ENCODE data around the gene PTPN6. TPM values are rescaled to one million over a fixed set of nuclear protein-coding genes. Genes with fewer than 3 reads are reported as not detected.

Gene PTPN6
- total RNA-seq, 2 donors from 2014 or later: 35.7 to 68.0 TPM

GRCh38 chr12:6975297-6976032 is 24.3 kb downstream of the PTPN6 start:
- WGBS, 2 experiments (ENCODE audit: insufficient coverage in 1 of 2, insufficient read length in 1 of 2): 92 to 95% methylated on average over 2 of the region's 2 CpGs
- no peaks in the 10 kb centered on the region for H3K27me3 Mint-ChIP-seq (ENCODE audit: insufficient read depth)
- peaks cover 63% of the 10 kb centered on the region for H3K36me3 ChIP-seq (ENCODE audit: control insufficient read depth, insufficient read depth, low read length)

DNA sequence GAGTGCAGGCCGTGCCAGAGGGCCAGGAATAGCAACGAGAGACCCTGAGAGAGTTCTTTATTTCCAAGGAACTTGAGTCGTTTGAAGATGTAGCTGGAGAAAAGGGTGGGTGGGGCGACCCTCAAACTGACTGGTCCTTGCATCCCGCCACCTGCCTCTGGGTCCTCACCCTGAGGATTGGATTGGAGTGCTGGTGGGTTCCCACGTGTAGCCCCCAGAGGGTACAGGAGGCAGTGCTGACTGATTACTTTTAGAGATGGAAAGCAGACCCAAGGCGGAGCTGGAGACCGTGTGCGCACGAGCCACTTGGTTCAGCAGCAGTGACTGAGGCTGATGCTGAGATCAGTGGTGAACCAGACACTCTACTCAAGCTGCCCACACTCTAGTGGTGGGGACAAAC is 26.5 kb downstream of the PTPN6 start:
- H3K27me3 Mint-ChIP-seq (ENCODE audit: insufficient read depth): no peaks in the 10 kb centered on the region
- no peak for DNase-seq
- Histone ChIP-seq H3K27ac (ENCODE audit: low read depth, low read length) (no peak overlapping the region), H3K27me3 (ENCODE audit: control insufficient read depth, insufficient read depth, low read length, poor library complexity, severe bottlenecking) (no peaks in the 10 kb centered on the region), H3K9ac (ENCODE audit: extremely low read depth, low read length, poor library complexity, severe bottlenecking) (no peak overlapping the region), H3K9me3 (ENCODE audit: control insufficient read depth, low read length) (no peaks in the 10 kb centered on the region), H3K4me3 (ENCODE audit: low read length) (no peak overlapping the region), H3K4me1 (ENCODE audit: control insufficient read depth, insufficient read depth, low read length) (no peaks in the 10 kb centered on the region), H3K36me3 (ENCODE audit: control insufficient read depth, insufficient read depth, low read length) (peaks cover 71% of the 10 kb centered on the region)
- H3K36me3 Mint-ChIP-seq (ENCODE audit: low read depth): peaks cover 90% of the 10 kb centered on the region
- no peaks in the 10 kb centered on the region for H3K4me1 Mint-ChIP-seq
- H3K9me3 Mint-ChIP-seq: no peaks in the 10 kb centered on the region
- TF ChIP-seq, protein P1, sequence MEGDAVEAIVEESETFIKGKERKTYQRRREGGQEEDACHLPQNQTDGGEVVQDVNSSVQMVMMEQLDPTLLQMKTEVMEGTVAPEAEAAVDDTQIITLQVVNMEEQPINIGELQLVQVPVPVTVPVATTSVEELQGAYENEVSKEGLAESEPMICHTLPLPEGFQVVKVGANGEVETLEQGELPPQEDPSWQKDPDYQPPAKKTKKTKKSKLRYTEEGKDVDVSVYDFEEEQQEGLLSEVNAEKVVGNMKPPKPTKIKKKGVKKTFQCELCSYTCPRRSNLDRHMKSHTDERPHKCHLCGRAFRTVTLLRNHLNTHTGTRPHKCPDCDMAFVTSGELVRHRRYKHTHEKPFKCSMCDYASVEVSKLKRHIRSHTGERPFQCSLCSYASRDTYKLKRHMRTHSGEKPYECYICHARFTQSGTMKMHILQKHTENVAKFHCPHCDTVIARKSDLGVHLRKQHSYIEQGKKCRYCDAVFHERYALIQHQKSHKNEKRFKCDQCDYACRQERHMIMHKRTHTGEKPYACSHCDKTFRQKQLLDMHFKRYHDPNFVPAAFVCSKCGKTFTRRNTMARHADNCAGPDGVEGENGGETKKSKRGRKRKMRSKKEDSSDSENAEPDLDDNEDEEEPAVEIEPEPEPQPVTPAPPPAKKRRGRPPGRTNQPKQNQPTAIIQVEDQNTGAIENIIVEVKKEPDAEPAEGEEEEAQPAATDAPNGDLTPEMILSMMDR (conservative IDR thresholded peaks at IDR 0.05): no peak
- 93 to 96% methylated on average over 5 to 10 of the region's 10 CpGs for WGBS, 2 experiments (ENCODE audit: insufficient coverage in 1 of 2, insufficient read length in 1 of 2)
- no peak overlapping the region for H3K4me3 Mint-ChIP-seq
- peak overlapping the region; percentile 3 for H3K27ac Mint-ChIP-seq

More at GRCh38 chr12:6975297-6976032, 24.3 kb downstream of the PTPN6 start:
- H3K27me3 ChIP-seq (ENCODE audit: control insufficient read depth, insufficient read depth, low read length, poor library complexity, severe bottlenecking): no peaks in the 10 kb centered on the region
- no peak overlapping the region for H3K4me3 ChIP-seq (ENCODE audit: low read length)
- H3K27ac Mint-ChIP-seq: peak overlapping the region; percentile 14
- no peaks in the 10 kb centered on the region for H3K9me3 ChIP-seq (ENCODE audit: control insufficient read depth, low read length)
- H3K4me1 Mint-ChIP-seq: peaks cover 6% of the 10 kb centered on the region
- TF ChIP-seq, protein P1 (conservative IDR thresholded peaks at IDR 0.05): no peak
- no peaks in the 10 kb centered on the region for H3K4me1 ChIP-seq (ENCODE audit: control insufficient read depth, insufficient read depth, low read length)
- H3K9ac ChIP-seq (ENCODE audit: extremely low read depth, low read length, poor library complexity, severe bottlenecking): no peak overlapping the region
- DNase-seq: no peak
- H3K27ac ChIP-seq (ENCODE audit: low read depth, low read length): no peak overlapping the region
- no peak overlapping the region for H3K4me3 Mint-ChIP-seq
- peaks cover 74% of the 10 kb centered on the region for H3K36me3 Mint-ChIP-seq (ENCODE audit: low read depth)
- no peaks in the 10 kb centered on the region for H3K9me3 Mint-ChIP-seq

GRCh38 chr12:6978188-6978587 is 27.0 kb downstream of the PTPN6 start:
- Mint-ChIP-seq H3K4me1 (no peaks in the 10 kb centered on the region), H3K27me3 (ENCODE audit: insufficient read depth) (no peaks in the 10 kb centered on the region), H3K36me3 (ENCODE audit: low read depth) (peaks cover 90% of the 10 kb centered on the region), H3K4me3 (no peak overlapping the region), H3K9me3 (no peaks in the 10 kb centered on the region), H3K27ac (peak overlapping the region; percentile 28)
- no peak for DNase-seq
- TF ChIP-seq, protein P1 (conservative IDR thresholded peaks at IDR 0.05): no peak
- H3K27me3 ChIP-seq (ENCODE audit: control insufficient read depth, insufficient read depth, low read length, poor library complexity, severe bottlenecking): no peaks in the 10 kb centered on the region
- H3K9ac ChIP-seq (ENCODE audit: extremely low read depth, low read length, poor library complexity, severe bottlenecking): no peak overlapping the region
- no peak overlapping the region for H3K4me3 ChIP-seq (ENCODE audit: low read length)
- H3K4me1 ChIP-seq (ENCODE audit: control insufficient read depth, insufficient read depth, low read length): no peaks in the 10 kb centered on the region
- no peak overlapping the region for H3K27ac ChIP-seq (ENCODE audit: low read depth, low read length)
- no peaks in the 10 kb centered on the region for H3K9me3 ChIP-seq (ENCODE audit: control insufficient read depth, low read length)
- peaks cover 75% of the 10 kb centered on the region for H3K36me3 ChIP-seq (ENCODE audit: control insufficient read depth, insufficient read depth, low read length)
- 87 to 96% methylated on average over 3 to 6 of the region's 6 CpGs for WGBS, 2 experiments (ENCODE audit: insufficient coverage in 1 of 2, insufficient read length in 1 of 2)

Data from endodermal cell (in vitro differentiated cells).